Adrenal gland (tissue), 12 donors: Measurements from ENCODE around the gene COL15A1. TPM values are rescaled to one million over a fixed set of nuclear protein-coding genes. Genes with fewer than 3 reads are reported as not detected.

Experiments used
- DNase-seq, 7 donors: peaks; one replicate each; pipeline ENCODE4 v3.0.0-alpha.2; 2019 to 2020
- H3K27ac ChIP-seq, 5 donors: fragments of 200-600 bp; sonication (generic) in 4 of 5; 1 replicate in 3 of 5; 2 replicates in 2 of 5; pipeline versions ENCODE4 v1.5.1 to v1.8.0; 2016 to 2020; ENCODE audit warnings: mild to moderate bottlenecking in 1 of 5
- H3K27me3 ChIP-seq: fragments of 200-600 bp; 2 replicates; pipeline ENCODE4 v1.8.0; 2021
- H3K36me3 ChIP-seq, 2 donors: fragments of 200-600 bp; replicated peaks in 1 of 2; 1 replicate in 1 of 2; 2 replicates in 1 of 2; pipeline versions ENCODE4 v1.5.1 to v1.8.0; 2018 to 2022
- H3K4me1 ChIP-seq, 2 donors: fragments of 200-600 bp; replicated peaks in 1 of 2; 1 replicate in 1 of 2; 2 replicates in 1 of 2; pipeline versions ENCODE4 v1.5.1 to v1.8.0; 2018 to 2021
- H3K4me3 ChIP-seq, 4 donors: fragments of 200-600 bp; sonication (generic) in 3 of 4; one replicate each; pipeline ENCODE4 v1.5.1; 2016 to 2018
- H3K9me3 ChIP-seq, 3 donors: fragments of 200-600 bp; sonication (generic) in 1 of 3; replicated peaks in 1 of 3; 1 replicate in 2 of 3; 2 replicates in 1 of 3; pipeline versions ENCODE4 v1.5.1 to v1.8.0; 2016 to 2021
- POLR2A ChIP-seq, 2 donors: fragments of 450-650 bp; IDR thresholded peaks; one replicate each; pipeline ENCODE4 v1.6.1; 2017; ENCODE audit warnings: antibody characterized with exemption in 2 of 2, mild to moderate bottlenecking in 2 of 2, moderate library complexity in 1 of 2
- WGBS, 4 donors: extraction: QIAGEN DNeasy Blood & Tissue Kit in 2 of 4; methylation state at CpG; one replicate each; pipeline versions ENCODE4 v1.1.5 to v1.1.7; 2013 to 2017; 5-methylcytosine and 5-hydroxymethylcytosine counted together
- intact Hi-C, 2 donors: fragments of 100-400 bp; cut with DNase I; formaldehyde crosslinking; loops; one replicate each; pipeline versions ENCODE4 v1.14.1 to v1.15.0; 2022 to 2023
- polyA plus RNA-seq, 3 donors: library from polyadenylated mRNA; stranded (reverse); fragments of 200-250 nt in 2 of 3; fragments of 350-450 nt in 1 of 3; fragmentation: Illumina TruSeq in 1 of 3; extraction: RNeasy Lipid Tissue Mini Kit (QIAGEN cat#74804) in 1 of 3; gene quantifications; one replicate each; pipeline ENCODE4 v1.2.3, GENCODE V29; 2013 to 2014
- total RNA-seq, 9 donors: library from RNA; depleted of rRNA in 4 of 9; stranded (reverse); fragments of >200 nt in 4 of 9; fragments of 120-200 nt in 1 of 9; fragmentation: NEBNext Ultra II Directional in 1 of 9; extraction: Animal tissue kit (Norgen Biotek cat#: 25700) in 1 of 9; gene quantifications; one replicate each; pipeline versions ENCODE4 v1.1.0 to v1.2.4, GENCODE V29; 2013 to 2023
- TF ChIP-seq, protein P1 (sequence below), 6 experiments: fragments of 450-650 bp in 4 of 6; fragments of 200-600 bp in 2 of 6; sonication (generic) in 1 of 6; IDR thresholded peaks; 1 replicate in 5 of 6; 2 replicates in 1 of 6; pipeline versions ENCODE4 v1.5.1 to v1.8.0; 2016 to 2021; ENCODE audit warnings: antibody characterized with exemption in 6 of 6, mild to moderate bottlenecking in 2 of 6, moderate library complexity in 1 of 6
- donor health status: healthy with polysubstance abuse.
- donor health status: Bipolar disorder and iron deficiency.
- donor health status: DM: yes; HTN: yes; CAD: no.
- donor health status: DM: no; HTN: no; CAD: no.
- donor health status: DM: no; HTN: no; CAD: no.
- donor health status: DM: yes; HTN: yes; CAD: no.

Gene COL15A1
- total and polyA plus RNA-seq, 12 donors = 34.8 to 320 (median 101) TPM

GRCh38 chr9:99031319-99031718, 87.6 kb downstream of the COL15A1 start:
- intact Hi-C loops = no loop called here
- Histone ChIP-seq H3K4me1 (no peaks in the 10 kb centered on the region), H3K27ac (no peak overlapping the region), H3K36me3 (peaks cover 0 to 40% of the 10 kb centered on the region in 2 donors), H3K4me3 (no peak overlapping the region), H3K9me3 (no peaks in the 10 kb centered on the region), H3K27me3 (no peaks in the 10 kb centered on the region)
- DNase-seq = peak in 1 of 7 donors; percentile 35
- TF ChIP-seq, protein P1, sequence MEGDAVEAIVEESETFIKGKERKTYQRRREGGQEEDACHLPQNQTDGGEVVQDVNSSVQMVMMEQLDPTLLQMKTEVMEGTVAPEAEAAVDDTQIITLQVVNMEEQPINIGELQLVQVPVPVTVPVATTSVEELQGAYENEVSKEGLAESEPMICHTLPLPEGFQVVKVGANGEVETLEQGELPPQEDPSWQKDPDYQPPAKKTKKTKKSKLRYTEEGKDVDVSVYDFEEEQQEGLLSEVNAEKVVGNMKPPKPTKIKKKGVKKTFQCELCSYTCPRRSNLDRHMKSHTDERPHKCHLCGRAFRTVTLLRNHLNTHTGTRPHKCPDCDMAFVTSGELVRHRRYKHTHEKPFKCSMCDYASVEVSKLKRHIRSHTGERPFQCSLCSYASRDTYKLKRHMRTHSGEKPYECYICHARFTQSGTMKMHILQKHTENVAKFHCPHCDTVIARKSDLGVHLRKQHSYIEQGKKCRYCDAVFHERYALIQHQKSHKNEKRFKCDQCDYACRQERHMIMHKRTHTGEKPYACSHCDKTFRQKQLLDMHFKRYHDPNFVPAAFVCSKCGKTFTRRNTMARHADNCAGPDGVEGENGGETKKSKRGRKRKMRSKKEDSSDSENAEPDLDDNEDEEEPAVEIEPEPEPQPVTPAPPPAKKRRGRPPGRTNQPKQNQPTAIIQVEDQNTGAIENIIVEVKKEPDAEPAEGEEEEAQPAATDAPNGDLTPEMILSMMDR (IDR thresholded peaks at IDR 0.05) = no peak
- no peak for TF ChIP-seq POLR2A (IDR thresholded peaks at IDR 0.05)
- WGBS, 4 donors = 95 to 100% (median 97%) methylated on average over 5 to 6 of the region's 6 CpGs

- H3K4me1 ChIP-seq = no peaks in the 10 kb centered on the region
- intact Hi-C loops = no loop called here
- peaks cover 0 to 40% of the 10 kb centered on the region in 2 donors for H3K36me3 ChIP-seq
Observed at GRCh38 chr9:99031994-99032393, 88.3 kb downstream of the COL15A1 start.

GRCh38 chr9:99034149-99034548, 90.4 kb downstream of the COL15A1 start:
- WGBS, 4 donors = 94 to 96% (median 95%) methylated on average over 3 of the region's 3 CpGs
- no peak overlapping the region for H3K27ac ChIP-seq
- TF ChIP-seq, protein P1 (IDR thresholded peaks at IDR 0.05) = no peak
- no peak for TF ChIP-seq POLR2A (IDR thresholded peaks at IDR 0.05)
- H3K9me3 ChIP-seq = no peaks in the 10 kb centered on the region
- intact Hi-C loops = no loop called here
- H3K4me1 ChIP-seq = no peaks in the 10 kb centered on the region
- H3K4me3 ChIP-seq = no peak overlapping the region
- DNase-seq = peak in 1 of 7 donors; percentile 1
- no peaks in the 10 kb centered on the region for H3K27me3 ChIP-seq
- H3K36me3 ChIP-seq = peaks cover 0 to 42% of the 10 kb centered on the region in 2 donors

More at GRCh38 chr9:99031994-99032393, 88.3 kb downstream of the COL15A1 start:
- WGBS, 4 donors = 93 to 96% (median 96%) methylated on average over 5 of the region's 5 CpGs
- DNase-seq = peak in 1 of 7 donors; percentile 3
- no peaks in the 10 kb centered on the region for H3K9me3 ChIP-seq
- no peaks in the 10 kb centered on the region for H3K27me3 ChIP-seq
- no peak overlapping the region for H3K27ac ChIP-seq
- H3K4me3 ChIP-seq = no peak overlapping the region
- no peak for TF ChIP-seq POLR2A (IDR thresholded peaks at IDR 0.05)

GRCh38 chr9:99035313-99035712, 91.6 kb downstream of the COL15A1 start:
- no peaks in the 10 kb centered on the region for H3K9me3 ChIP-seq
- intact Hi-C loops = no loop called here
- H3K27ac ChIP-seq = no peak overlapping the region
- no peaks in the 10 kb centered on the region for H3K4me1 ChIP-seq
- peak in 1 of 7 donors; percentile 28 for DNase-seq
- TF ChIP-seq, protein P1 (IDR thresholded peaks at IDR 0.05) = no peak
- no peak for TF ChIP-seq POLR2A (IDR thresholded peaks at IDR 0.05)
- no peaks in the 10 kb centered on the region for H3K27me3 ChIP-seq
- H3K36me3 ChIP-seq = peaks cover 0 to 50% of the 10 kb centered on the region in 2 donors
- H3K4me3 ChIP-seq = no peak overlapping the region
- WGBS, 4 donors = 80 to 89% (median 88%) methylated on average over 1 to 4 of the region's 4 CpGs

DNA sequence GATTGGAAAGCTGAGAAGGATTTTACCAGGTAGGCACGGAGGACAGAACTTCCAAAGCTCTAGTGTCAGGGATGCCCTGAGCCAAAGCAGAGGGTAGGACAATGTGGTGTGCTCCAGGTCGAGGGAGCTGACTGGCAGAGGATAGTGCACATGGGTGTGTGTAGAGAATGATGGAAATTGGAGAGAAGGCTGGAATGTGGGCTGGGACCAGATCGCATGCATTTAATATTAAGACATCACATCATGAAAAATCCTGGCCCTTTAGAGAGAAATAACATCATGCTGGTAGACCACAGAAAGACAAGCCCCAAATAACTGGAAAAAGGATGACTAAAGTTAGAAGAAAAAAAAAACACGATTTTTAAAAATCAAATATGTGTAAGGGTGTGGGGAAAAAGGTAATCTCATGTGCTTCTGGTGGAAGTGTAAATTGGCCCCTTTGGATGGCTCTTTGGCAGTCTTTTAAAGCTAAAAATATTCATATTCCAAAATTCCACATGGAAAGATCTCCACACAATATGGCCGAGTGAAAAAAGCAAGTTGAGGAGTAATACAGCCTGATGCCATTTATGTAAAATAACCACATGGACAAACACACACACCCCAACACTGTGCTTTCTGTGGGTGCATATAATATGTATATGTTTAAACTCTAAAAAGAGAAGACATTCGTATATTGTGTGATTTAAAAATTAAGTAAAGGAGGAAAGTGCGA, 94.2 kb downstream of the COL15A1 start:
- no peak for DNase-seq
- Histone ChIP-seq H3K4me3 (no peak overlapping the region), H3K27me3 (no peaks in the 10 kb centered on the region), H3K27ac (no peak overlapping the region), H3K36me3 (peaks cover 0 to 50% of the 10 kb centered on the region in 2 donors), H3K9me3 (no peaks in the 10 kb centered on the region), H3K4me1 (peaks cover 5 to 8% of the 10 kb centered on the region in 2 donors)
- TF ChIP-seq, protein P1 (IDR thresholded peaks at IDR 0.05) = no peak
- intact Hi-C loops = no loop called here
- WGBS, 4 donors = 79 to 88% (median 86%) methylated on average over 7 of the region's 7 CpGs
